GM19193 (cell line): Measurements from ENCODE around the gene IRF6.

Experiments used
- POLR2A ChIP-seq: IDR thresholded peaks from 4 replicates; pipeline ENCODE4 v1.6.1; 2011; ENCODE audit not compliant: insufficient read depth, insufficient read length; ENCODE audit errors: extremely low read depth

The IRF6 gene

DNA sequence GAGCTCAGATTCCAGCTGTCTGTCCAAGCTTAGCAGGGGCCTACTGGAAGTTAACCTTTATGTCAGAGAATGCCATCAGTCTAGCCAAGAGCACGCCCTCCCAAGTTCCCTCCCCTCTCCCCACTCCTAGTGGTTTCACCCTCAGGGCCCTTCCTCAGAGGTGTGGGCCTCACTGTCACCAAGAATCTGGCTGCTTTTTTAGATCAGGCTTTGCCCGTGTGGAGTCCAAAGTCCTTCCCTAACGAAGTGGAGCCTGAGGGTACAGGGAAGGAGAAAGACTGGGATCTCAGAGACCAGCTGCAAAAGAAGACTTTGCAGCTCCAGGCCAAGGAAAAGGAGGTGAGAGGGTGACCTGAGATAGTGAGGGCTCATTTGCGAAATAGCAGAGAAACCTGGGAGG lies 25.7 kb downstream of the IRF6 start:
- TF ChIP-seq POLR2A = no peak

DNA sequence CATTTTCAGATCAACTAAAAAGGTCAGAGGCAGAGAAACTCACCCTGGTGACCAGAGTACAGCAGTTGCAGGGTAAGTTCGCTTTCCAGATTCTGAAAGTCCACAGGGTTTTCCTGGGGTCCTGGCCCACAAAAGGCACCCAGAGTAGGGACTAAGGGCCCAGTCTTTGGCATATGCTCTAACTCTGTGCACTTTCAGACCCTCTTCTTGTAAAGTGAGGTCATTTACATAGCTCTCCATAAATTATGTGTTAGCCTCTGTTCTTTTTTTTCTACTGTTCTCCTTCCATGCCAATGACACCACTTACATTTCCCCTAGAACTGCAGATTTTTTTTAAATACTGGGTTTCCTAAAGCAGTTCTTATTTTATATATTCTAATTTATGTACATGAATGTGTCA lies 27.8 kb downstream of the IRF6 start:
- TF ChIP-seq POLR2A = no peak

DNA sequence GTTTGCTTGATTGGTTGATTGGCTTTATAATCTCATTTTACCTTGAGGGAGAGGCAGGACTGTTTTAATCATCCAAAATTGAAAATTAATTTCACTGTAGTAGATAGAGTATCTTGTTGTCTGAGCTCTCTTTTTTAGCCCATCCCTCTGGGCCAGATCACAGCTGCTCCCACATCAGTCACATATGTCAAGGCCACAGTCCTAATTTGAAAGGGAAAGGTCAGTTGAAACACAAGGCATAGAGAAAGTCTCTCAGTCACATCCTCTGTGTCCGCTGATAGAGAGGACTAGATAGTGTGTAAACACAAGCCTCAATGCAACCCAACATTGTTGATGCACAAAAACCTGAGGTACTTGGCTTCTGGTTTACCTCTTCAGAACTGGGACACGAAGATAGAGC lies 28.4 kb downstream of the IRF6 start:
- TF ChIP-seq POLR2A = no peak

DNA sequence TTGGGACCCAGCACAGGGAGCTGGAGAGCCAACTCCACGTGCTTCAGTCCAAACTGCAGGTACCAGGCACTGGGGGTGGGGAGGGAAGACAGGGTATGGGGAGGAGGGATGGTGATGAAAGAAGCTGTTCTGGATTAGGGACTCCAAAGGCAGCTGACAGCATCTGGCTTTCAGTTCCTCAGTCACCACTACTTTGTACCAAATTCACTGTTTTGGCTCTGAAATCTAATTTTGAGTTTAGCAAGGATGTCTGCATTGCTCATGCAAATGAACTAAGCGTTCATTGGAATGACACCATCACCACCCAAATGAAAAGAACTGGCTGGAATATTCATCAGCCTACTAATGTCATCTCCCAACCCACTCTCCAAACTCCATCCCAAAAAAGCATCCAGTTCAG lies 30.3 kb downstream of the IRF6 start:
- no peak for TF ChIP-seq POLR2A

DNA sequence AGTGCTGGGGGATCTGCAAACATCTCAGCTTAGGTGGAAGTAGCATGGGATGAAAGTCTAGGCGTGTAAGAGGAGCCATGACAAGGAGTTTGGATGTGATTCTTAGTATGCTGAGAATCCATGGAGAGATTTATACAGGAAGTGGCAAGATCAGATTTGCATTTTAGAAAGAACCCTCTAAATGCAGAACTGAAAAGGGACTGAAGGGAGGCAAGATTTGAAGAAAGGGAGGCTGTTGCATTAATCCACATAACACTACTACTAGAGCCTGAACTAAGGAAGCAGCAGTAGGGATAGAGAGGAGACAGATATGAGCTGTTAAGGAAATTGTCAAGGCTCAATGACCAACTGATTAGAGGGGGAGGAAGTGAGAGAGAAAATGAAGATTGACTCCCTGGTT lies 31.4 kb downstream of the IRF6 start:
- no peak for TF ChIP-seq POLR2A

DNA sequence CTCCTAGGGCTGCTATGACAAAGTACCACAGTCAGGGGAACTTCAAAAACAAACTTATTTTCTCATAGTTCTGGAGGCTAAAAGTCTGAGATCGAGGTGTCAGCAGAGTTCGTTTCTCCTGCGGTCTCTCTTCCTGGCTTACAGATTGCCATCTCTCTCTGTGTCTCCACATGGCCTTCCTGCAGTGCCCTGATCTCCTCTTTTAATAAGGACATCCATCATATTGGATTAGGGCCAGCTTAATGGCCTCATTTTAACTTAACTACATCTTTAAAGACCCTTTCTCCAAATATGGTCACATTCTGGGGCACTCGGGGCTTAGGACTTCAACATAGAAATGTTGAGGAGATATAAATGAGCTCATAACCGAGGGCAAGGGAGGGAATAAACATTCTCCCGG lies 33.8 kb downstream of the IRF6 start:
- TF ChIP-seq POLR2A = no peak

DNA sequence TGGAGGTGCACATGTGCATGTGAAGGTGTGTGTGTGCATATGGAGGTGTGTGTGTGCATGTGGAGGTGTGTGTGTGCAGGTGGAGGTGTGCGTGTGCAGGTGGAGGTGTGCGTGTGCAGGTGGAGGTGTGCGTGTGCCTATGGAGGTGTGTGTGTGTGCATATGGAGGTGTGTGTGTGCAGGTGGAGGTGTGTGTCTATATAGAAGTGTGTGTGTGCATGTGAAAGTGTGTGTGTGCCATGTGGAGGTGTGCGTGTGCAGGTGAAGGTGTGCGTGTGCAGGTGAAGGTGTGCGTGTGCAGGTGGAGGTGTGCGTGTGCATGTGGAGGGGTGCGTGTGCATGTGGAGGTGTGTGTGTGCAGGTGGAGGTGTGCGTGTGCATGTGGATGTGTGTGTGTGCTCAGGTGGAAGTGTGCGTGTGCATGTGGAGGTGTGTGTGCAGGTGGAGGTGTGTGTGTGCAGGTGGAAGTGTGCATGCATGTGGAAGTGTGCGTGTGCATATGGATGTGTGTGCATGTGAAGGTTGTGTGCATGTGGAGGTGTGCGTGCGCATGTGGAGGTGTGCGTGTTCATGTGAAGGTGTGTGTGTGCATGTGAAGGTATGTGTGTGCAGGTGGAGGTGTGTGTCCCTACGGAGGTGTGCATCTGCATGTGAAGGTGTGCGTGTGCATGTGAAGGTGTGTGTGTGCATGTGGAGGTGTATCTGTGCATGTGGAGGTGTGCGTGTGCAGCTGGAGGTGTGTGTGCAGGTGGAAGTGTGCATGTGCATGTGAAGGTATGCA lies 35.1 kb downstream of the IRF6 start:
- TF ChIP-seq POLR2A = peak; percentile 3

DNA sequence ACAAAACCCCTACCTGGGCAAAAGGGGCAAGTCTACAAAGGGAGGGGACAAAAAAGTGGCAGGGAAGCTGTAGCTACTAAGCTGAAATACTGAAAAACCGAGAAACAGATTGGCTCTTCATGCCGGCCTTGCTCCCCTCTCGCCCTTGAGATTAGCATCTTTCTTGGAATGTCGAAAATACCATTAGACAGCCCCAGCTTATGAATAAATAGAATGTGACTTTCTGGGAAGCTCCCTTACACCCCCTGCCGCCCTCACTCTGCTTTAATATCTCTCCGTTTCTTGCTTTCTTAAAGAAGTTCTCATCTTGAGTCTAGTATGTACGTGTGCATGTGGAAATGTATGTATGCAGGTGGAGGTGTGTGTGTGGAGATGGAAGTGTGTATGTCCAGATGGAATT lies 36.0 kb downstream of the IRF6 start:
- TF ChIP-seq POLR2A = no peak

DNA sequence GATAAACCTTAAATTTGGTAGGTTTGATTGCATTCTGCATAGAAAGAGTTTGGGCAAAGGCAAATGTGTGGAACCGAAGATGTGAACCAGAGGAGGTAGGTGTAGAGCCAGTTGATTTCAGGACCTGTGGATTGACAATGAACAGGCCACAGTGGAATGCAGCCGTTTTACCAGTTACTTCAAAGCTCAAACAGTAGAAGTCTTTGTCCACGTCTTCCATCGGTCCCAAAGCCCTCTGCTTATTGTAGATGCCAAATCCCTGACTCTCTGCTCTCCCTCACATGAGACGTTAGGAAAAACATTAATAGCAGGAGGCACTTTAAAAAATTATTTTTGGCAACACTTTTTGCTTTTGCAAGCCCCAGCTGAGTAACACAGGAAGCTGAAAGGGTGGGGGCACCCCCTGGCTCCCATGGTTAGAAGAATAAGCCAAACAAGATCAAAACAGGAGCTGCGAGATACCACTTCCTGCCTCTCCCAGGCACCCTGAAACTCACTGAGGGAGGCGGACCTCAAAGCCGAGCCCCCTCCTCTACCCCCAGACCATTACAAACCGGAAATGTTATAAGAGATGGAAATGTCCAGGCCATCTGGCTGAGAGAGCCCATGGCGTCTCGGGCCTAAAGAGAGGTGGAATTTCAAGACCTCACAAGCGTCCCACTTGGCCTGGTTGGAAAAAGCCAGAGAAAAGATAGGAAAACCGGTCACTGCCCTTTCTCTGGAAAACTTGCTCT lies 36.6 kb downstream of the IRF6 start:
- no peak for TF ChIP-seq POLR2A

DNA sequence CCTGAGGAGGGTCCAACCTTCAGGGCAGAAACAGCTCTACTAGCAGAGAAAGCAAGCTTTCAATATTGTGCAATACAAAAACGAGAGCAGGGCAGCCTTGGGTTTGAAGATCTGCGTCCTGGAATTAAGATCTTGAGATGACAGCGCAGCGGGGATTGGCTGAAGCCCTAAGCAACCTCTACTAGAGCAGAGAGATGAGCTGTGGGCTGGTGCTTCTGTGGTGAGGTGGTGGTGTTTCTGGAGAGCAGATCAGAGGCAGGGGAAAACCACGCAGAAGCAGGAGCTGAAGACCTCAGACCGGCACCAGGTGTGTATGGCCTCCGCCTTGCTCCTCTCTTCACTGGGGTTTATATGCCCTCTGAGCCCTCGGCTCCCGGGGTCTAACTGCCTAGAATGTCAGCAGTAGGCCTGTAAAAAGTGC lies 37.6 kb downstream of the IRF6 start:
- peak; percentile 72 for TF ChIP-seq POLR2A

DNA sequence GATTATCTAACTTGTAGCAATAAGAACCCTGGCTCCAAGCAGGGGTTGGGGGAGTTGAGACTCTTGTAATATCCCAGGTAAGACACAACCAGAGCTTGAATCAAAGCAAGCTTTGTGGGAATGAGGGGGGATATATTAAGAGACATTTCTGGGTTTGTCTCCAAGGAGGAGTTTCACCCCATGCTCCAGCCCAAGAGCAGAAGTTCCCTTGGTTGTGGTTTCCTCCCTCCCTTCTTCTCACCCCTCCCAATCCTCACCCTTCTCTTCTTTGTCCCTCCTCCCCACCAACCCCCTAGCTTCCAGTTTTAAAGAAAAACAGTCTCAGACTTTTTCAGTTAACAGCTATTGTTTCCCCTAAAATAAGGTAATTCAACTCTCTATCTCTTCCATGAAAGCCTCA lies 38.2 kb downstream of the IRF6 start:
- no peak for TF ChIP-seq POLR2A

DNA sequence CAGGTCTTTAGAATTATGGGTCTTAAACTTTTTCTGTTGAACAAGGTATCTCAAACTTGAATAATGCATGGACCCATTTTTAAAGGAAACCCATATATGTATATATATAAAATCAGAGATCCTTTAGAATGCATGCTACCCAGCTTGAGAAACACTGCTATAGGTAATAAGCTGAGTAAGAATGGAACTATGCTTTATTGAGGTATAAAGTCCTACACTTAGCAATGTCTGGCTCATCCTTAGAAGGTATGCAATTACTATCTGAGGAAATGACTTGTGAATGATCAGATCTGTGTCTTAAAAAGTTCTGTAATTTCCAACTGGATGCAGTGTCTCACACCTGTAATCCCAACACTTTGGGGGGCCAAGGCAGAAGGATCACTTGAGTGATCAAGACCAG lies 38.8 kb downstream of the IRF6 start:
- no peak for TF ChIP-seq POLR2A

DNA sequence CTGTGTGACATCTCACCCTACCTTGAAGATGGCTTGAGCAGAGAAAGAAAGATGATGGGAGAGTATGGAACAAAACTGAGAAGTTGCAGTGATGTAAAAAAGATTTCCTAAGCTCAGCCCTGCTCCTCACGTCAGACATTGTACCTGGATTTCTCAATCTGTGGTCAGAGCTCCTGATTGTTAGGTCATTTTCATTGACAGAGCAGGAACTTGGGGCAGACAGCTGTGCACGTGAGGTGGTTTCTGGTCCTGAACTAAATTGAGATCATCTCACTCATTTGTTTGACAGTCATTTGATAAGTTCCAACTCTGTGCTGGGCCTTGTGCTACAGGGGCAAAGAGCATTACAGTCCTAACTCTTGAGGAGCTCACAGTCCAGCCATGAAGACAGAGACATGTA lies 39.9 kb downstream of the IRF6 start:
- no peak for TF ChIP-seq POLR2A

DNA sequence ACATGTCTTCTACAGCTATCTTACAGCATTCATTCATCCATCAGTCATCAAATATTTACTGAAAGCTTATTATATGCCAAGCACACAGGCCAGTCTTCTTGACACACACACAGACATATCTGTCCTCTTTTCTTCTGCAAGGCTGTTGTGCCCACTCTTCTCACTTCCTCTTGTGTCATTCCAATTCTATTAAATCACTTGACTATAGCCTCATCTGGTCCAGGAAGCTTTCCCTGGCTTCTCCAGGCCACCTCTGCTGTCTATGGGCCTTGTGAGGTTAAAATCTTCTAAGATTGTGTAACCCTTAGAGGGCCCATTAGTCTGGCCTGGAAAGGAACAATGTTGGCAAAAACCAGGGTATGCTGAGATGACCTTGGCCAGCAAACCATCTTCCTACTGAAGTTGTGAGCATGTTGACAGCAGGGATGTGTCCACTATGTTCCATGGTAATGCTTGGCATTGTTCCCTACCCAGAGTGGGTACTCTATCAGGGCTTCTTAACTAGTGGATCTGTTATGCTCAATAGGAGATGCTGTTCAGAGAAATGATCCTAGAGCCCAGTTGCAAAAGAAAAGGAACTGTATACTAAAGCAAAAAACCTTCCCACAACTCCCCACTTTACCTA lies 44.8 kb downstream of the IRF6 start:
- no peak for TF ChIP-seq POLR2A

DNA sequence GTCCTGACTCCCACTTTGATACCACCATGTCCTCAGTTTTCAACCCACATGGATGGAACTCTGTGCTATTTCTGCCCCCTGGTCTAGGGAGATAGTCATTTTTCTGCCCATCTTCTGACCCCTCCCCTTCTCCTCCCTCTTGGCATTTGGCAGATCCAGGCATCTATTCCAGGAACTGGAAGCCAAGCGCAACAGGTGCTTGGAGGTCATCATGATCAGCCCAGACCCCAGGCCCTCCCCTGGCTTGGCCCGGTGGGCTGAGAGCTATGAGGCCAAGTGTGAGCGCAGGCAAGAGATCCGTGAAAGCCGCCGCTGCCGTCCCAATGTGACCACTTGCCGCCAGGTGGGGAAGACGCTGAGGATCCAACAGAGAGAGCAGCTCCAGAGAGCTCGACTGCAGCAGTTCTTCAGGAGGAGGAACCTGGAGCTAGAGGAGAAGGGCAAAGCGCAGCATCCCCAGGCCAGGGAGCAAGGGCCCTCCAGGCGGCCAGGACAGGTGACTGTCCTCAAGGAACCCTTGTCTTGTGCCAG lies 46.0 kb downstream of the IRF6 start:
- TF ChIP-seq POLR2A = no peak

DNA sequence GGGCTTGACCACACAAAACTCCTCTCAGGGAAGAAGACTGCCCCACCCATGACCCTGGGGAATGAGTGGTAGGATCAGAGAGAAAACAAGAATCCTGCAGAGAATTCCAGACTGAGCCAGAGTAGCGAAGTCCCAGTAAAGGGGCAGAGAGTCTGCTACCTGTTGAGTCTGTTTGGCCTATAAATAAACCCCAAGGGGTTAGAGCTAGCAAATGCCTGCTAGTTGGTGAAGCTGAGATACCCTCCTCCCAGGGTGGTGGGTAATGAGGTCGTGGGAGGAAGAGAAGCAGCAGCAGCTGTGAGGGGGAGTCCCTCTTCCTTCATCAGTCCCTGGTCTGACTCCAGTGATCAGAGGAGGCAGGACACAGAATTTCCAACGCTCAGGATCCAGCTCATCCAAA lies 47.5 kb downstream of the IRF6 start:
- TF ChIP-seq POLR2A = no peak

DNA sequence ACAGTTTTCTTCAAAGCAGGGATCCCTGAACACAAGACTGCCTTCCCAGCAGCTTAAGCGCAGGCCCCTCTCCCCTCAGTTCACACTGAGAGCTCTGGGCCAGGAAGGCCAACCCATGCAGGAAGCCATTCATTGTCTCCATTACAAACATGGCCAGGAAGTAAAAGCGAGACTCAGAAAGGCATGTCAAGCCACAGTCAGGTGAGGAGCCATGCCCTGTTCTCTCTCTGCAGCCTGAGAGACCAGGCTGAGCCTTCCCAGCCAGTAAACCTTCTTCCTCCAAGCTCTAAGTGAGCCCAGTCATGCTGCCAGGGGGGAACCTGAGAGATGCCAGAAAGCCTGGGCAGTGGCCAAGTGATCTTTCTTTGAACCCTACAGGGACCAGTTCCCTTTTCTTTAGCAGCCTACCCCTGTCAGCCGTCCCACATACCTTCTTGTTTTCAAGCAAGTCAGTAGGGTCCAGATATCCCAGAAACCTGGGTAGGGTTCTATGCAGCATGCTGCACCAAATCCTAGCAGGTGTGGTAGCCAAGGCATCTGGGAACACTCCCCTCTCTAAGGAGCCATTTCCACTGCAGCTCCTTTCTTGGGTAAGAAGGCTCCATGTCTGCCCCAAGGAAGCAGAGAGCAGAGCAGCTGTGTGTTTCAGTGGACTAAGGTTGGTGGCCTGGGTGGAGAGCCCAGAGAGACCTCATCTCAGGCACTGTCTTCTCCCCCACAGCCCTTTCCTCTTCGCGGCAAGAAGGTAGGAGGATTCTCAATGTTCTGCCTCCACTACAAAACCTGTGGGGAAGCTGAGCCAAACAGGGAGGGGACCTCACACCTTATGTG lies 49.1 kb downstream of the IRF6 start:
- peak; percentile 45 for TF ChIP-seq POLR2A
